Endothelial cell of umbilical vein (primary cell): Measurements from ENCODE around the gene PLCH1. TPM values are rescaled to one million over a fixed set of nuclear protein-coding genes. Genes with fewer than 3 reads are reported as not detected.

Source experiments
- BruUV-seq: library from RNA; stranded (reverse); fragments of 400-500 nt; replicated peaks from 2 replicates; lab custom pipeline; 2021; lab: Mats Ljungman, UMichigan
- CTCF ChIA-PET: fragments of 300-600, 350-600 bp; sonication (Branson Sonifier 250); formaldehyde crosslinking; loops from one replicate; lab custom pipeline; 2021; ENCODE audit warnings: antibody characterized with exemption, inconsistent platforms; lab: Charles Lee
- POLR2A ChIA-PET: fragments of 300-600, 350-600 bp; sonication (Branson Sonifier 250); formaldehyde crosslinking; loops from one replicate; lab custom pipeline; 2021; ENCODE audit warnings: antibody characterized with exemption, inconsistent platforms; lab: Charles Lee
- DNase-seq: peaks from one replicate; pipeline ENCODE4 v3.0.0-alpha.2; 2011; ENCODE audit warnings: low read depth, low spot score
- FAIRE-seq: peaks from 2 replicates; lab custom pipeline; 2011; peaks lifted over from hg19 to GRCh38; lab: Jason Lieb, UNC
- H2AFZ ChIP-seq: 2 replicates; pipeline ENCODE4 v1.6.0; 2012; ENCODE audit warnings: low read depth, low read length, control low read depth, inconsistent platforms
- H3K27ac ChIP-seq: 2 replicates; pipeline ENCODE4 v1.5.1; 2011; ENCODE audit warnings: low read depth, mild to moderate bottlenecking, control low read depth, low read length, moderate library complexity; ENCODE audit not compliant: insufficient read depth
- H3K27me3 ChIP-seq, 2 experiments: 2 replicates each; pipeline versions ENCODE4 v1.6.0 to v1.6.1; 2011; ENCODE audit warnings: low read length in 2 of 2, mixed read lengths in 1 of 2; ENCODE audit not compliant: control insufficient read depth in 2 of 2, insufficient read depth in 2 of 2
- H3K36me3 ChIP-seq, 2 experiments: 2 replicates in 1 of 2; 3 replicates in 1 of 2; pipeline ENCODE4 v1.5.1; 2011; ENCODE audit warnings: low read length in 2 of 2, mild to moderate bottlenecking in 1 of 2, moderate library complexity in 1 of 2; ENCODE audit not compliant: control insufficient read depth in 2 of 2, insufficient read depth in 2 of 2; ENCODE audit errors: extremely low read depth in 1 of 2
- H3K4me1 ChIP-seq: 3 replicates; pipeline ENCODE4 v1.5.1; 2011; ENCODE audit warnings: mild to moderate bottlenecking, low read length; ENCODE audit not compliant: control insufficient read depth, insufficient read depth; ENCODE audit errors: extremely low read depth
- H3K4me2 ChIP-seq: 2 replicates; pipeline ENCODE4 v1.6.1; 2011; ENCODE audit warnings: low read length, control low read depth, mixed read lengths; ENCODE audit not compliant: insufficient read depth
- H3K4me3 ChIP-seq, 3 experiments: fragments of 200-600 bp in 1 of 3; sonication (generic), shearing (Covaris generic) in 1 of 3; replicated peaks in 1 of 3; 2 replicates each; pipeline ENCODE4 v1.5.1; 2011 to 2016; ENCODE audit warnings: control low read depth in 3 of 3, low read length in 3 of 3, mild to moderate bottlenecking in 2 of 3, inconsistent platforms in 1 of 3, low read depth in 1 of 3, moderate library complexity in 1 of 3; ENCODE audit not compliant: insufficient read depth in 1 of 3
- H3K79me2 ChIP-seq: 2 replicates; pipeline ENCODE4 v1.6.0; 2012; ENCODE audit warnings: low read length, inconsistent platforms; ENCODE audit not compliant: control insufficient read depth, insufficient read depth
- H3K9ac ChIP-seq: replicated peaks from 2 replicates; pipeline ENCODE3; 2011; ENCODE audit warnings: low read length, control low read depth; ENCODE audit not compliant: insufficient read depth; ENCODE audit errors: extremely low read depth
- H3K9me1 ChIP-seq: replicated peaks from 3 replicates; pipeline ENCODE4 v1.6.0; 2011; ENCODE audit warnings: mild to moderate bottlenecking, low read length; ENCODE audit not compliant: control insufficient read depth, insufficient read depth; ENCODE audit errors: extremely low read depth
- H3K9me3 ChIP-seq: replicated peaks from 2 replicates; pipeline ENCODE4 v1.5.1; 2012; ENCODE audit warnings: low read length, inconsistent platforms; ENCODE audit not compliant: control insufficient read depth, insufficient read depth
- H4K20me1 ChIP-seq: replicated peaks from 2 replicates; pipeline ENCODE3; 2011; ENCODE audit warnings: mild to moderate bottlenecking, low read length; ENCODE audit not compliant: control insufficient read depth, insufficient read depth; ENCODE audit errors: extremely low read depth
- EZH2 ChIP-seq: IDR thresholded peaks from 2 replicates; pipeline ENCODE4 v1.6.1; 2012; ENCODE audit warnings: borderline replicate concordance, low read depth, mild to moderate bottlenecking, moderate library complexity, low read length, inconsistent platforms; ENCODE audit not compliant: severe bottlenecking
- FOS ChIP-seq: IDR thresholded peaks from 2 replicates; pipeline ENCODE4 v1.6.1; 2011; ENCODE audit warnings: mild to moderate bottlenecking, low read length, moderate library complexity, borderline replicate concordance; ENCODE audit not compliant: insufficient read depth
- GATA2 ChIP-seq: IDR thresholded peaks from 2 replicates; pipeline ENCODE4 v1.7.0; 2011; ENCODE audit warnings: low read depth, mild to moderate bottlenecking, moderate library complexity, mixed read lengths, low read length; ENCODE audit not compliant: insufficient read length, insufficient read depth
- JUN ChIP-seq: IDR thresholded peaks from 2 replicates; pipeline ENCODE4 v1.6.1; 2011; ENCODE audit warnings: borderline replicate concordance, low read depth; ENCODE audit not compliant: insufficient read length, insufficient read depth
- MYC ChIP-seq: IDR thresholded peaks from one replicate; pipeline ENCODE4 v1.6.1; 2011; ENCODE audit warnings: mild to moderate bottlenecking, low read depth, low read length
- POLR2A ChIP-seq: IDR thresholded peaks from 2 replicates; pipeline ENCODE4 v1.6.1; 2012; ENCODE audit warnings: low read depth, mild to moderate bottlenecking, control low read depth, low read length
- POLR2AphosphoS5 ChIP-seq: IDR thresholded peaks from 2 replicates; pipeline ENCODE4 v1.6.1; 2012; ENCODE audit warnings: low read depth, mild to moderate bottlenecking, control low read depth, low read length, moderate library complexity; ENCODE audit not compliant: insufficient read depth
- dilution Hi-C: fragments of 300-500 bp; cut with MboI; formaldehyde crosslinking; loops from one replicate; pipeline ENCODE4 v1.15.0; 2019; ENCODE audit warnings: low sequenced_read_pairs; ENCODE audit not compliant: extremely low pct_ligation_motif_present
- intact Hi-C: fragments of 100-400 bp; cut with micrococcal nuclease; formaldehyde crosslinking; loops from one replicate; pipeline ENCODE4 v1.10.0; 2022
- polyA plus RNA-seq, 4 experiments: library from polyadenylated mRNA; depleted of rRNA in 3 of 4; stranded (reverse) in 3 of 4; unstranded in 1 of 4; fragments of >200 nt; gene quantifications; 2 replicates each; pipeline versions ENCODE4 v1.2.1 to v1.2.3, GENCODE V29; 2011 to 2012; ENCODE audit warnings: missing spikeins in 1 of 4
- total RNA-seq: library from RNA; stranded (reverse); gene quantifications from 2 replicates; pipeline ENCODE4 v1.2.3, GENCODE V29; 2021
- TF ChIP-seq, protein P1 (sequence below), 2 donors: IDR thresholded peaks; 1 replicate in 1 of 2; 2 replicates in 1 of 2; pipeline ENCODE4 v1.5.1; 2011; ENCODE audit warnings: low read length in 2 of 2, mild to moderate bottlenecking in 2 of 2, moderate library complexity in 2 of 2, control low read depth in 1 of 2, inconsistent platforms in 1 of 2, low read depth in 1 of 2; ENCODE audit not compliant: insufficient read depth in 1 of 2; ENCODE audit errors: extremely low read depth in 1 of 2
- TF ChIP-seq, protein P2 (sequence below): IDR thresholded peaks from 2 replicates; pipeline ENCODE4 v1.6.1; 2011; ENCODE audit not compliant: insufficient read depth, insufficient read length

PLCH1 gene
- total and polyA plus RNA-seq, 2 donors (not counting 3 experiments of a cell fraction or from before 2014, with no cell fraction given) = 0.03 TPM; not detected in 1

DNA sequence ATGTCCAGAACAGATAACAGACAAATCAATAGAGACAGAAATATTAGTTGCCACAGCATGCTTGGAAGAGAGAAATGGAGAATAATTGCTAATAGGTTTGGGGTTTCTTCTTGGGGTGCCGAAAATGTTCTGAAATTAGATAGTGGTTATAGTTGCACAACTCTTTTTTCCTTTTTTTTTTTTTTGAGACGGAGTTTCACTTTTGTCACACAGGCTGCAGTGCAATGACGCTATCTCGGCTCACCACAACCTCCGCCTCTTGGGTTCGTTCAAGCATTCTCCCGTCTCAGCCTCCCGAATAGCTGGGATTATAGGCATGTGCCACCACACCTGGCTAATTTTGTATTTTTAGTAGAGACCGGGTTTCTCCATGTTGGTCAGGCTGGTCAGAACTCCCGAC lies 163.3 kb downstream of the PLCH1 start:
- BruUV-seq = no TSS peak
- TF ChIP-seq EZH2 = no peak
- no peak for TF ChIP-seq MYC
- no peak for TF ChIP-seq FOS
- TF ChIP-seq POLR2A = no peak
- TF ChIP-seq, protein P1, sequence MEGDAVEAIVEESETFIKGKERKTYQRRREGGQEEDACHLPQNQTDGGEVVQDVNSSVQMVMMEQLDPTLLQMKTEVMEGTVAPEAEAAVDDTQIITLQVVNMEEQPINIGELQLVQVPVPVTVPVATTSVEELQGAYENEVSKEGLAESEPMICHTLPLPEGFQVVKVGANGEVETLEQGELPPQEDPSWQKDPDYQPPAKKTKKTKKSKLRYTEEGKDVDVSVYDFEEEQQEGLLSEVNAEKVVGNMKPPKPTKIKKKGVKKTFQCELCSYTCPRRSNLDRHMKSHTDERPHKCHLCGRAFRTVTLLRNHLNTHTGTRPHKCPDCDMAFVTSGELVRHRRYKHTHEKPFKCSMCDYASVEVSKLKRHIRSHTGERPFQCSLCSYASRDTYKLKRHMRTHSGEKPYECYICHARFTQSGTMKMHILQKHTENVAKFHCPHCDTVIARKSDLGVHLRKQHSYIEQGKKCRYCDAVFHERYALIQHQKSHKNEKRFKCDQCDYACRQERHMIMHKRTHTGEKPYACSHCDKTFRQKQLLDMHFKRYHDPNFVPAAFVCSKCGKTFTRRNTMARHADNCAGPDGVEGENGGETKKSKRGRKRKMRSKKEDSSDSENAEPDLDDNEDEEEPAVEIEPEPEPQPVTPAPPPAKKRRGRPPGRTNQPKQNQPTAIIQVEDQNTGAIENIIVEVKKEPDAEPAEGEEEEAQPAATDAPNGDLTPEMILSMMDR (IDR thresholded peaks at IDR 0.05; ENCODE audit: extremely low read depth in 1 of 2, insufficient read depth in 1 of 2, low read depth in 1 of 2, low read length in 2 of 2) = no peak
- TF ChIP-seq JUN = no peak
- TF ChIP-seq, protein P2, sequence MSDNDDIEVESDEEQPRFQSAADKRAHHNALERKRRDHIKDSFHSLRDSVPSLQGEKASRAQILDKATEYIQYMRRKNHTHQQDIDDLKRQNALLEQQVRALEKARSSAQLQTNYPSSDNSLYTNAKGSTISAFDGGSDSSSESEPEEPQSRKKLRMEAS = no peak
- TF ChIP-seq GATA2 = no peak
- TF ChIP-seq POLR2AphosphoS5 = no peak
- Histone ChIP-seq H3K27me3 (no peaks in the 10 kb centered on the region), H3K9me1 (no peaks in the 10 kb centered on the region), H4K20me1 (no peaks in the 10 kb centered on the region), H3K4me2 (no peak overlapping the region), H3K79me2 (no peaks in the 10 kb centered on the region), H2AFZ (no peak overlapping the region), H3K9me3 (no peaks in the 10 kb centered on the region), H3K9ac (no peak overlapping the region), H3K4me3 (no peak overlapping the region), H3K4me1 (no peaks in the 10 kb centered on the region), H3K27ac (no peak overlapping the region), H3K36me3 (no peaks in the 10 kb centered on the region)
- FAIRE-seq (no peak), DNase-seq (no peak)
- POLR2A ChIA-PET = no interaction called here
- intact Hi-C loops = no loop called here
- CTCF ChIA-PET = no interaction called here
- dilution Hi-C loops = no loop called here
